Pons (tissue), 1 donor: ENCODE measurements around the gene ZNF536.

Experiments
- DNase-seq: peaks from one replicate; pipeline ENCODE4 v3.0.0-alpha.2; 2016; ENCODE audit warnings: low spot score

Gene ZNF536

GRCh38 chr19:30563691-30564090 lies 191.5 kb downstream of the ZNF536 start:
- DNase-seq, result no peak

- DNase-seq, result peak; percentile 94
These were observed 192.4 kb downstream of the ZNF536 start for GRCh38 chr19:30564551-30565011.

DNA sequence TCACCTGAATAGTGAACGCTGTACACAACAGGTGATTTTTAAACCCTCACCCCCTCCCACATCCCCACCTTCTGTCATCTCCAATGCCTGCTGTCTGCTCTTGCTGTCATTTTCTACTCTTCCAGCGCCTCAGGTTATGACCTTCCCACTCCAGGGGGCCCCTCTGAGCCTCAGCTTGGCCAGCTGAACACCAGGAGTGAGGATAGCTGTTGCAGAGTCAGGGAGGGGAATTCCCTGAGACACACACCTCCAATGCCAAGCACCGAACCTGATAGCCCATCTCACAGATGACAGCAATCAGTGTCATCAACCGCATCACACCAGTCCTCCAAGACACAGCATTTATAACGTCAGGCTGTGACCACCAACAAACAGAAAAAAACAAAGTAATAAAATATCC lies 193.5 kb downstream of the ZNF536 start:
- no peak for DNase-seq

- no peak for DNase-seq
These were observed 194.7 kb downstream of the ZNF536 start for GRCh38 chr19:30566681-30567420.

DNA sequence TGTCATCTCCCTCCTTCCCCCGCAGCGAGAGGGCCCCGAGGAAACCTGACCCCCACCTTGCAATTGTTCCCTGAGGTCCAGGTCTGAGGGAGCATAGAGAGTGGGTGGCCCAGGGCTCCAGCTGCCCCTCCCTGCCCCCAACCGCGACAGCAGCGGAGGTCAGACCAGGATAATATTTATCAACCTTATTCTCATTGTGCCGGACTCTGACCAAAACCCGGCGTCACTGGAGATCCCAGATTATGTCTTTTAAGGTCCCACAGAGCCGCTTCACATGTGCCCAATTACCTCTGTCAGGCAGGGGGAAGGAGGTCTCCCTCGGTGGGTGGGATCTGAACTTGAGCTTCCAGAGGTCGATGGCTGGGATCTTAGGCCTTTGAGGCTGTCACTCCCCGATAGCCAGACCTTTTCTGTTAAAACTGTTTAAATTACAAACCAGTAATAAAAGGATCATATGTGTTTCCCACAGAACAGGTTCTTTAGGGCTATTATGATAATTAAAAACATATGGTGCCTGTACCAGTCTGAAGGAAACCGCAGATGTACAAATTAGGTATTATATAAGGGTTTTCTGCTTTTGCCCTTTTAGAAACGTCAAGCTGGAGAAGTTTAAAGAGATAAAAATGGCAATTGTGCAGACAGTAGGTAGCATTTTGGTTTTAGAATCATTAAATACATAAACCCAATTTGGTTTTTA lies 195.5 kb downstream of the ZNF536 start:
- DNase-seq, result no peak

- no peak for DNase-seq
These were observed 198.0 kb downstream of the ZNF536 start for GRCh38 chr19:30570194-30570593.

DNA sequence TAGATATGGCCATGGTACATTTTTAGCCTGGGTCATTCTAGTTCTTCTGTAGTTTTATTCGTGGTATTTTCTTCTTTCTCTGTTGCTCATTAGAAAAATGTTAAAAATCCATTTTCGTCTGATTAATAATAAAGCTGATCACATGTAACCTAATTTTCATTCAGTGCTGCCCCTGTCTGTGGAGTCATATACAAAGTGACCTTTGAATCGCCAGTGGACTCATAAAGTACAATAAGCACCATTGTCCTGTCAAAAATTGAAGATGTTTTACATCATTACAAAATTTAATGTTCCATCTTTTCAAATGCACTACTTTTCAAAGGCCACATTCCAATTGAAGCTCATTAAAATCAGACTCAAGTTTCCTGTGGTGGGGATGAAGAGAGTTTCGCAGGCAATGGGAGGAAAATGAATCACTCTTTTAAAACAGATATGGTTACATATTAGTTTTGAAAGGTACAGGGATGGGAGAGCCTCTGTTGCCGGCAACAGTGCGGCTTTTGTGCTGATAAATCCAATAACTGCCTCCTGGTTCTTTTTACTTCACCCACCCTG lies 205.4 kb downstream of the ZNF536 start:
- DNase-seq, result peak; percentile 64

GRCh38 chr19:30579419-30579818 lies 207.2 kb downstream of the ZNF536 start:
- no peak for DNase-seq

DNA sequence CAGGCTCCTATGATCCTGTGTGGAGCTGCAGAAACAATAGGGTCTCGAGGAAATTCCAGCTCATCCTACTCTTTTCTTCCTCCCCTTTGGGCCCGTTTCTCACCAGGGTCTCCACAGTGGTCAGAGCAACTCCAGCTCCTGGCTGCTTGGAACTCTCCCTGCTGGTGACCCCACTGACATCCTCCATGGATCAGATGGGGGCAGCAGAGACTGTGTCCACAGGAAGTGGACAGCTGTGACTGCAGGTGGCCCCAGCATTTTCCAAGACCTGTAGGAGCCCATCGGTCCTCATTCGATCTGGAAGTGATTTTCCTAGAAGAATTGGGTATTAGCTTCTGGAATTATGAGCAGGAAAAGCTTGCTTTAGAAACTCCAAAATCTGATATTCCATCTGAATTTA lies 208.5 kb downstream of the ZNF536 start:
- no peak for DNase-seq

DNA sequence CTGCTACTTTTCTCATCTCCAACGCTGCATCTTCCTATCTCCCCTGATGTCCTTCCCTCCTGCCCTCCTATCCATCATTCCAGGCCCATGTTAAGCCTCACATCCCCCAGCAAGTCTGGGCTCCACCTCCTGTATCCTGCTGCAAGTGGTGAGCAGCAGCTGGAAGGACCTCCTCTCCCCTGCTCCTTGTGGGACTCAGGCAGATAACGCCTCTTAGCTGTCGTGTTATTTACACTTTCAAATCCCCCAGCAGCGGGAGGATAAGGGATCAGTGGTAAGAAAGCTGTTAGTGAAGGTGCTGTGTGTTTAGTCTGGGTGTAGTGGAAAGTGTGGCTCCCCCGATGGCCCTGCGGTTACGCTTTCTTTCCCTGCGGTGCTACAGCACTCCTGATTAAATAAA lies 211.9 kb downstream of the ZNF536 start:
- no peak for DNase-seq

DNA sequence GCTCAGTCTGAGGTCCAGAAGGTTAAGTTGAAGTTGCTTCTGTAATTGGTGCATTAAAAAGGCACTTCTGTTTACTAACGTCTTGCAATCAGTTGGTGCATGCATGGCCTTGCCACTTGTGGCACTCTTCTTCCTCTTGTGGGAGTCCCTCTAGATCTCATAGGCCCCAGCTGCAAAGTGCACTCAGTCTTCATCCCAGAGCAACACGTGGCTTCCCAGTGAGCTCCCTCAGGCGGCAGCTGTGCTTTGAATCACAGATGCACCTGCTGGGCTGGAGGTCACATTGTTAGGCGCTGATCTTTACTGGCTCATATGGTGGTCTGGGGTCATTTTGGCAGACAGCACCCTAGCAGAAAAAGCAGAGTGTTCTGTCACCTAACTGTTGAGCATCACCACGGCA lies 215.7 kb downstream of the ZNF536 start:
- DNase-seq, result peak; percentile 37

GRCh38 chr19:30590596-30591229 lies 218.5 kb downstream of the ZNF536 start:
- DNase-seq, result peak; percentile 73

GRCh38 chr19:30593356-30593755 lies 221.2 kb downstream of the ZNF536 start:
- peak; percentile 12 for DNase-seq

GRCh38 chr19:30593975-30594745 lies 222.0 kb downstream of the ZNF536 start:
- no peak for DNase-seq

DNA sequence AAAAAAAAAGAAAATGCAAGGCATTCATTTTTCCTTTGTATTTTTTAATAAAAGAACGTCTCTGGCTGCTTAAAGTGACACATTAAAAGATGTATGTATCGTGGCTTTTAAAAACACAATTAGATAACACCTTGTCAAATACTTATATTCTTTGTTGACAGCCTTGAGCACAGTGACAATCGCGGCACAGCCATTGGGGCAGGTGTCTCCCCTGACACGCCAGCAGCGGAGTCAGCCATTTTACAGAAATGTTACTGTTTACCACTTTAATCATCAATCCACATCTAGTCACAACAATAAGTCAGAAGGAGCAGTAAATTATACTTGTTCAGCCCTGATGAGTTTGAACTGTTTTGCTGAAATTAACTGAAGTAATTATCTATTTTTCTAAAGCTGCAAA lies 224.1 kb downstream of the ZNF536 start:
- no peak for DNase-seq

DNA sequence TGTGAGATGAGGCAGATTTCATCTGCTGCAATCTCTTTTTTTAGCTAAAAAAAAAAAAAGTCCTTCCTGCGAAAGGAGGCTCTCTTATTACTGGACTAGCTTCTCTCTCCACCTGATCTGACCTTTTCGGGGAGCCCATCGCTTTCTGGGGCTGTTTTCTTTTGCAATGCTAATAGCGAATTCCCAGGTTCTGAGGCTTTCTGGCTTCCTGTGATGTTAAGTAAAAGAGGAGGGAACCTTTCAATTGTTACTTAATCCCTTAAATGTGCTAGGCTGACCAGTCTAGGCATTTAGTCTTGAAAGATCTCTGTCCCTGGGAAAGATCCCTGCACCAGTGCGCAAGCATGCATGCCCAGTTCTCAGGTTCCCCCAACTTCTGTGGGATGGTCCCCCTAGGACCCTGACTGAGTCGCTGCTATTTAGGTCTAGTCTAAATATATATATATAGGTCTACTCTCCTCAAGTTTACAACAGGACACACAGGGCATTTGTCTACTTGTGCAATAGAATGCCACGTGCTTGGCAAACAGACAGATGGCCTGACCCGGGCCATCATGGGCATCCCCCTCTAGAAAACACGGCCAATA lies 224.7 kb downstream of the ZNF536 start:
- DNase-seq, result no peak

DNA sequence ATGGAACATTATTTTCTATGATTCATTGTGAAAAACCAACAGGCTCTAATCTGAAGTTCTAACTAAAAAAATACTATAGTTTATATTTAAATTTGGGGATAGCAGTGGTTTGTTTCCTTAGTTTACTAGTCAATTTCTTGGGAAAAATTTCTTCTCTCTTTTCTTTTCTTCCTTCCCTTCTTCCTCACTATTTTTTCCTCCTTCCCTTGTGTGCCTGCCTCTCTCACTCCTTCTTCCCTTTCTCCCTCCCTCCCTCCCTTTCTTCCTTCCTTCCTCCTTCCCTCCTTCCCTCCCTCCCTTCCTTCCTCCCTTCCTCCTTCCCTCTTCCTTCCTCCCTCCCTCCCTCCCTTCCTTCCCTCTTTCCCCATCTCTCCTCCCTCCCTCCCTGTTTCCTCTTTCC lies 226.5 kb downstream of the ZNF536 start:
- DNase-seq, result no peak

DNA sequence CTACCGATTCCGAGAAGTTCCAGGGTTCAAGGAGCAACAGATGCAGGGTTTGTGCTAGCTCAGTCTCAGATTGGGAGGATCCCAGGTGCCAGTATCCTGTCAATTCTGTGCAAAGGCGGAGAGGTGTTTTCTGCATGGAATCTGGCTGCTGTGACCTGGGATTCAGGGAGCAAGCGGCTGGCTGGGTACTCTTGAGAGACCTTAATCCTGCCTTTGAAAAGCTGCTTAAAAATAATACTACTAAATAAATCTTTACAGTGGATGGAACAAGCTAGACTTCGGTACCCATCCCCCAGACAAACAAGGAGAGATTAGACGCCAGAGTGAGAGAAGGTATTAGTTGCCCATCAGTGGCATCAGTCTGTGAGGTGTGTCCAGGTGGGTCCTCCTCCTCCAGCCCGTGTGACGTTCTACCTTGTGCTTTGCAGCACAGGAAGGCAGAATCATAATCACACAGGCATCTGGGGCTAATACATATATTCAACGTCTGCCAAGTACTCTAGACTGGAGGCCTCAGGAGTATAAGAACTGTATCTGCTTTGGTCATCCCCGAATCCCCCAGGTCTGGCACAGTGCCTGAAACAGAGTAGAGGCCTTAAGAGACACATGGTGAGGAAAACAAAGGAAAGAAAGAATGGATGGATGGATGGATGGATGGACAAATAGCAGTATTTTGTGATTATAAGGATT lies 230.6 kb downstream of the ZNF536 start:
- DNase-seq, result no peak

- no peak for DNase-seq
These were observed 232.5 kb downstream of the ZNF536 start for GRCh38 chr19:30604657-30605056.

- DNase-seq, result no peak
These were observed 233.1 kb downstream of the ZNF536 start for GRCh38 chr19:30605333-30605732.
